HG03571 (cell line): ENCODE results near the gene GALK1.
A peak's percentile ranks its signal among the peaks of the same experiment; 100 is the strongest.
"Not testable (repeated sequence)": the region's sequence is repeated elsewhere in the genome, so short reads cannot be mapped to it uniquely, and the experiment has no call there.

Experiments
- ATAC-seq: cut with Tn5 transposase; IDR thresholded peaks from one replicate; pipeline ENCODE4 v1.9.1; 2021; ENCODE audit not compliant: unreplicated experiment

GALK1 gene

GRCh38 chr17:75767881-75768280, 2.9 kb upstream of the GALK1 start:
- ATAC-seq: no peak

- ATAC-seq: no peak
Observed at GRCh38 chr17:75765981-75766380, 989 bp upstream of the GALK1 start.

GRCh38 chr17:75764417-75764710, 628 bp downstream of the GALK1 start:
- ATAC-seq: no peak

GRCh38 chr17:75763613-75764416, 1.2 kb downstream of the GALK1 start:
- no peak for ATAC-seq

GRCh38 chr17:75763269-75763607, 1.8 kb downstream of the GALK1 start:
- no peak for ATAC-seq

- no peak for ATAC-seq
Observed at GRCh38 chr17:75762513-75763268, 2.3 kb downstream of the GALK1 start.

GRCh38 chr17:75759978-75760640, 4.9 kb downstream of the GALK1 start:
- not testable (repeated sequence) for ATAC-seq

- ATAC-seq: no peak
Observed at GRCh38 chr17:75759457-75759856, 5.5 kb downstream of the GALK1 start.

GRCh38 chr17:75758131-75758905, 6.7 kb downstream of the GALK1 start:
- no peak for ATAC-seq

- ATAC-seq: no peak
Observed at GRCh38 chr17:75757086-75757681, 7.8 kb downstream of the GALK1 start.

GRCh38 chr17:75756451-75757085, 8.4 kb downstream of the GALK1 start:
- ATAC-seq: no peak

GRCh38 chr17:75755990-75756389, 9.0 kb downstream of the GALK1 start:
- no peak for ATAC-seq

GRCh38 chr17:75755205-75755901, 9.6 kb downstream of the GALK1 start:
- ATAC-seq: no peak

GRCh38 chr17:75754378-75755204, 10.4 kb downstream of the GALK1 start:
- ATAC-seq: no peak

GRCh38 chr17:75753514-75754377, 11.2 kb downstream of the GALK1 start:
- peak; percentile 45 for ATAC-seq

GRCh38 chr17:75752802-75753513, 12.0 kb downstream of the GALK1 start:
- ATAC-seq: no peak

- no peak for ATAC-seq
Observed at GRCh38 chr17:75752405-75752709, 12.6 kb downstream of the GALK1 start.
